DMS 273 (cell line): ENCODE results near the gene ITPR1.

Experiments
- DNase-seq: peaks from one replicate; lab custom pipeline; 2025; ENCODE audit not compliant: unreplicated experiment; lab: John Stamatoyannopoulos, UW

The ITPR1 gene

GRCh38 chr3:4770561-4770960, 277.4 kb downstream of the ITPR1 start:
- DNase-seq, result no peak

GRCh38 chr3:4771243-4771642, 278.1 kb downstream of the ITPR1 start:
- DNase-seq, result no peak

GRCh38 chr3:4772171-4772804, 279.1 kb downstream of the ITPR1 start:
- no peak for DNase-seq

- DNase-seq, result no peak
Observed at GRCh38 chr3:4772858-4773257, 279.7 kb downstream of the ITPR1 start.

GRCh38 chr3:4773583-4773982, 280.4 kb downstream of the ITPR1 start:
- no peak for DNase-seq

- no peak for DNase-seq
Observed at GRCh38 chr3:4774531-4774930, 281.4 kb downstream of the ITPR1 start.

GRCh38 chr3:4776399-4776979, 283.3 kb downstream of the ITPR1 start:
- DNase-seq, result no peak

- DNase-seq, result no peak
Observed at GRCh38 chr3:4776980-4777581, 283.9 kb downstream of the ITPR1 start.

GRCh38 chr3:4778119-4778518, 285.0 kb downstream of the ITPR1 start:
- no peak for DNase-seq

GRCh38 chr3:4778740-4779139, 285.6 kb downstream of the ITPR1 start:
- no peak for DNase-seq

- DNase-seq, result no peak
Observed at GRCh38 chr3:4780545-4780957, 287.4 kb downstream of the ITPR1 start.

- DNase-seq, result no peak
Observed at GRCh38 chr3:4782095-4782494, 288.9 kb downstream of the ITPR1 start.

- no peak for DNase-seq
Observed at GRCh38 chr3:4785551-4785950, 292.4 kb downstream of the ITPR1 start.

GRCh38 chr3:4786431-4786830, 293.3 kb downstream of the ITPR1 start:
- no peak for DNase-seq

GRCh38 chr3:4791358-4791757, 298.2 kb downstream of the ITPR1 start:
- DNase-seq, result no peak

- no peak for DNase-seq
Observed at GRCh38 chr3:4793311-4793710, 300.2 kb downstream of the ITPR1 start.

GRCh38 chr3:4794331-4794730, 301.2 kb downstream of the ITPR1 start:
- no peak for DNase-seq

- DNase-seq, result no peak
Observed at GRCh38 chr3:4794798-4795197, 301.6 kb downstream of the ITPR1 start.

GRCh38 chr3:4795905-4796304, 302.8 kb downstream of the ITPR1 start:
- DNase-seq, result no peak

- peak; percentile 8 for DNase-seq
Observed at GRCh38 chr3:4797201-4797705, 304.1 kb downstream of the ITPR1 start.

- DNase-seq, result no peak
Observed at GRCh38 chr3:4799266-4800256, 306.4 kb downstream of the ITPR1 start.
